PC-9 (cell line): ENCODE results near the gene UGT2A3.

Experiments used
- CTCF ChIP-seq: fragments of 200-600 bp; sonication (generic); conservative IDR thresholded peaks from 2 replicates; pipeline ENCODE4 v1.6.1; 2017; ENCODE audit warnings: mixed run types, antibody characterized with exemption, mild to moderate bottlenecking, moderate library complexity
- EZH2 ChIP-seq: fragments of 200-600 bp; sonication (generic); IDR thresholded peaks from 2 replicates; pipeline ENCODE4 v1.8.0; 2017; ENCODE audit warnings: antibody characterized with exemption, low read depth

GRCh38 chr4:68953056-68953596 is 1.5 kb upstream of the UGT2A3 start:
- no peak for TF ChIP-seq CTCF
- no peak for TF ChIP-seq EZH2
